ENCODE results near the gene BBS1.
"Not testable (repeated sequence)": the region's sequence is repeated elsewhere in the genome, so short reads cannot be mapped to it uniquely, and the experiment has no call there.

Gene BBS1

DNA sequence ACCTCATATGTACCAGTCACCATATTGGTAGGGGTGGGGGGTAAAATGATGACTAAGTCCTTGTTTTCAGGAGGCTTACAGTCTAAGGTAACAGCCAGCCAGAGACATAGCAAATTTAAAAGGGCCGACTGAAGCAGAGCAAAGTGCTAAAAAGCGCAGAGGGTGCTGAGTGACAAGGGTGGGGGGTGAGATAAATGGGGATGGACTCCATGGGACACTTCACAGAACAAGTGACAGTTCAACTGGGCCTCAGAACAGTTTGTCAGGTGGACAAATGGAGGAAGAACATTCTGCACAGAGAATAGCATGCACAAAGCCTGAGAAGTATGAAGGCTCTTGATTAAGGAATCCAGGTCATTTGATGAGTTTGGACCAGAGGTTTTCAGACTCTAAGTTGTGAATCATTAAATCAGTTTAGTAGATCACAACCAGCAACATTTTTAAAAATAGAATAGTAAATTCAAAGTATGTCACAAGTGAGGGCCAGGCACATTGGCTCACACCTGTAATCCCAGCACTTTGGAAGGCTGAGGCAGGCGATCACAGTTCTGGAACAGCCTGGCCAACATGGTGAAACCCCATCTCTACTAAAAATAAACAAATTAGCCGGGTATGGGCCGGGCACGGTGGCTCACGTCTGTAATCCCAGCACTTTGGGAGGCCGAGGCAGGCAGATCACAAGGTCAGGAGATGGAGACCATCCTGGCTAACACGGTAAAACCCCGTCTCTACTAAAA is 14.0 kb downstream of the BBS1 start:
- DNase-seq (ENCODE audit: low spot score) = no peak

- no peak for DNase-seq (ENCODE audit: low spot score)
Measured at GRCh38 chr11:66529069-66529468, 18.6 kb downstream of the BBS1 start.

DNA sequence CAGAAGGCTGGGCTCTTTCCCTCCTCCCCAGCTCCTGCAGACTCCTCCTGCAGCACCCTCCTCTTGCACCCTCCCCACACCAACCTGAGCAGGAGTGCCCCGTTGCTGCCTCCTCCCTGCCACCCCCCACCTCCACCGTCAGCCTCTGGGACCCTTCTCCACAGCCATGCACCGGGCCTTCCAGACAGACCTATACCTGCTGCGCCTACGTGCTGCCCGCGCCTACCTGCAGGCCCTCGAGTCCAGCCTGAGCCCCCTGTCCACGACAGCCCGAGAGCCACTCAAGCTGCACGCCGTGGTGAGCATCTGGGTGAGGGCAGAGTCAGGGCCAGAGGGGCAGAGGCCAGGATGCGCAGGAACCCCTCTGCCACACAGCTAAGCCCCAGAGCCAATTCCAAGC is 19.2 kb downstream of the BBS1 start:
- DNase-seq (ENCODE audit: low spot score) = no peak

GRCh38 chr11:66530927-66531709 is 20.7 kb downstream of the BBS1 start:
- no peak for DNase-seq (ENCODE audit: low spot score)

- DNase-seq (ENCODE audit: low spot score) = no peak
Measured at GRCh38 chr11:66531841-66532240, 21.4 kb downstream of the BBS1 start.

- DNase-seq (ENCODE audit: low spot score) = no peak
Measured at GRCh38 chr11:66532784-66533183, 22.3 kb downstream of the BBS1 start.

GRCh38 chr11:66539170-66539869 is 28.9 kb downstream of the BBS1 start:
- DNase-seq (ENCODE audit: low spot score) = no peak

DNA sequence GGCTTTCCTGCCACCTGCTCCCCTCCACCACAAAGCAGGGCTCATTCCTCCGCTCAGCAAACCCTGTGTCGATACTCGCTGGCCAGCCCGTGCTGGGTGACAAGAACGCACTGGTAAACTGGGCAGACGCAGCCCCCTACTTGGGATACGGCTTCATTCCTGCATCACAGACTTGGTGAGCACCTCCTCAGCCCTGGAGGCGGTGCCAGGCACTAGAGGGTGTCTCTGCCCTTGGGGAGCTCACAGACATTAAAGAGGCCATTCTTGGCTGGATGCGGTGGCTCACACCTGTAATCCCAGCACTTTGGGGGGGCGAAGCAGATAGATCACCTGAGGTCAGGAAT is 29.4 kb downstream of the BBS1 start:
- DNase-seq (ENCODE audit: low spot score) = no peak

DNA sequence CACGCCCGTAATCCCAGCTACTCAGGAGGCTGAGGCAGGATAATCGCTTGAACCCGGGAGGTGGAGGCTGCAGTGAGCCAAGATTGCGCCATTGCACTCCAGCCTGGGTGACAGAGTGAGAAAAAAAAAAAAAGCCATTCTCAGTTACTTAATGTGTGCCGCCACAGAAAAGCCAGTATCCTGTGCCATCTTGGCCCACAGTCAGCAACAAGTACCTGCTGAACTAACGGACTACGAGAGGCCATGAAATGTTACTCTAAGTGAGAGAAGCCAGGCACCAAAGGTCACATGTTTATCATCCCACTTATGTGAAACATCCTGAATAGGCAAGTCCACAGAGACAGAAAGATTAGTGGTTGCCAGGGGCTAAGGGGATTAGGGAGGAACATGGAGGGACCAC is 30.2 kb downstream of the BBS1 start:
- DNase-seq (ENCODE audit: low spot score) = not testable (repeated sequence)

- no peak for DNase-seq (ENCODE audit: low spot score)
Measured at GRCh38 chr11:66541892-66542291, 31.5 kb downstream of the BBS1 start.

DNA sequence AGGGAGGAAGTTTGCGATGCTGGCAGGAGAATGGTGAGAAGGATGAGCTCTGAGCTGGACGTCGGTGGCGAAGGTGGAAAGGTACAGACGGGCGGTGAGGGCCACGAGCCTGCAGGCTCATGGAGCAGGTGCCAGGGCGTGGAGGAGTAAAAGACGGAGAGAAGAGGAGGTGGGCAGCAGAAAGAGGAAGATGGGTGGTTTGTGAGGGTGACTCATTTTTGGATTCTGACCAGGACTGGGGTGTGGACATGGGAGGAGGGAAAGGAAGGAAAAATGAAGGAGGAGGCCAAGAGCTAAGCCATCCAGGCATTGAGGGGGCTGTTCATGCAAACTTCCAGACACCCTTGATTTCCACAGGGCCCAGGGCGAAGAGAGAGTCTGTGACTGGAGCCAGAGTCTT is 31.9 kb downstream of the BBS1 start:
- DNase-seq (ENCODE audit: low spot score) = no peak

DNA sequence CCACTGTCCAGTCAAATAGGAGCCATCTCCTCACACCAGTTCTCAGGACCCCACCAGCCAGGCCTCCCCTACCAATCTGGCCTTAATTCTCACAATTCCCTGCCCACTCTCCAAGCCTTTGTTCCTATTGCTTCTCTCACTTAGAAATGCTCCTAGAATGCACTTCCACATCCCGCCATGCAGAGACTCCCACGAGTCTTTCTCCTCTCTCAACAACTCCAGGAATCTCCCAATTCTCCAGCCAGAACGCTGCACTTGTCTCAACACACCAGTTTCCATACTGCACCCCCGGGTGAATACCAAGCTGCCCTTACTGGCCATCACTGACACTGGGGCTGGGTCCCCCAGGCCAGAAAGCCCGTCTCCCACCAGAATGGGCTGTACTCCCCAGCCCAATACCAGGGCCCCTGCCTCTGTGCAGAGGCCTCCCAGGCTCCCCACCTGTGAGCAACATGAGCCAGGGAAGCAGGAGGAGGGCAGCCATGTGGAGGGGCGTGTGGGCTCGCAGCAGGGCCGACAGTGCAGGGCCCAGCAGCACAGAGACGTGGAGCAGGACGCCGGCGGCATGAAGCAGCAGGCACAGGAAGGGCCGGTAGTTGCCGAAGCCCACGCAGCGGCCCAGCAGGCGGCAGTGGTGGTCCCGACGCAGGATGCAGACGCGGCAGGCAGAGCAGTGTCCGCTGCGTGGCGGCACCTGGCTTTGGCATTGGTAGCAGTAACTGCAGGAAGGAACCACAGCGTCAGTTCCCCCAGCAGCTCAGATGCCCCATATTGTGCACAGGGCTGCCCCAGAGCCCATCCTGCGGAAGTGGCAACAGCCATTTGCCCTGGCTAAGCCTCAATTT is 33.0 kb downstream of the BBS1 start:
- DNase-seq (ENCODE audit: low spot score) = peak; percentile 27

DNA sequence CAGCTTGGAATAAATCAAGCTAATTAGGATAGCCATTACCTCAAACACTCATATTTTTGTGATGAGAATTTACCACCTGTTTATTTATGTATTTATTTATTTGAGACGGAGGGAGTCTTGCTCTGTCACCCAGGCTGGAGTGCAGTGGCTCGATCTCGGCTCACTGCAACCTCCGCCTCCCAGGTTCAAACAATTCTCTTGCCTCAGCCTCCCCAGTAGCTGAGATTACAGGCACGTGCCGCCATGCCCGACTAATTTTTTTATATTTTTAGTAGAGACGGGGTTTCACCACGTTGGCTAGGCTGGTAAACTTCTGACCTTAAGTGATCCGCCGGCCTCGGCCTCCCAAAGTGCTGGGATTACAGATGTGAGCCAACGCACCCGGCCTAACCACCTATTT is 34.5 kb downstream of the BBS1 start:
- DNase-seq (ENCODE audit: low spot score) = not testable (repeated sequence)

- peak; percentile 93 for DNase-seq (ENCODE audit: low spot score)
Measured at GRCh38 chr11:66545701-66546367, 35.4 kb downstream of the BBS1 start, which contains the start of gene ZDHHC24. Gene ZDHHC24, minus strand, starts transcription at chr11:66546048. Its CDS starts 45 bp downstream, at chr11:66546003.

GRCh38 chr11:66546368-66546965 is 36.0 kb downstream of the BBS1 start, which contains the start of gene ACTN3:
Gene ACTN3, plus strand, starts transcription at chr11:66546903. Its CDS starts 35 bp downstream, at chr11:66546938.
- no peak for DNase-seq (ENCODE audit: low spot score)

GRCh38 chr11:66546966-66547661 is 36.7 kb downstream of the BBS1 start:
- DNase-seq (ENCODE audit: low spot score) = no peak

GRCh38 chr11:66547662-66548009 is 37.2 kb downstream of the BBS1 start:
- no peak for DNase-seq (ENCODE audit: low spot score)

DNA sequence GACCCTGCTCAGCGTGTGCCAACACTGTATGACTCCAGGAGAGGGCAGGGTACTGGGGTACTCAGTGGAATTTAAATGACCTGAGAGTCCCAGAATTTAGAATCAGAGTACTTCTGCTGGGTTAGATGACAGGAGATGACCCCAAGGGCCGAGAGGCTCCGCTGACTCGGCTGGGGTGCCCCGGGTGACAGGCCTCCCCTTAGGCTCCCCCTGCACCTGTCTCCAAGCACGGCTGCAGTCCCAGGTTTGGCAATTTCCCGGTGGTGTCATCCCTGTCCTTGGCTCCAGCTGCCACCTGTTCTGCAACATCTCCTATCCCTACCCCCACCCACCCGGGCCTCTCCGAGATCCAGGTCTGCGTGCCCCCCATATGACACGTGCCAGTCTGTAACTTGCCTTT is 37.6 kb downstream of the BBS1 start:
- DNase-seq (ENCODE audit: low spot score) = no peak

GRCh38 chr11:66548774-66549630 is 38.6 kb downstream of the BBS1 start:
- DNase-seq (ENCODE audit: low spot score) = no peak

Data from hematopoietic multipotent progenitor cell treated with erythropoietin and hydrocortisone succinate and interleukin-3 and kit ligand, for 17 days (in vitro differentiated cells).